Measurements from ENCODE around the gene GPRIN2.
"Not testable (repeated sequence)": the region's sequence is repeated elsewhere in the genome, so short reads cannot be mapped to it uniquely, and the experiment has no call there.

The GPRIN2 gene

DNA sequence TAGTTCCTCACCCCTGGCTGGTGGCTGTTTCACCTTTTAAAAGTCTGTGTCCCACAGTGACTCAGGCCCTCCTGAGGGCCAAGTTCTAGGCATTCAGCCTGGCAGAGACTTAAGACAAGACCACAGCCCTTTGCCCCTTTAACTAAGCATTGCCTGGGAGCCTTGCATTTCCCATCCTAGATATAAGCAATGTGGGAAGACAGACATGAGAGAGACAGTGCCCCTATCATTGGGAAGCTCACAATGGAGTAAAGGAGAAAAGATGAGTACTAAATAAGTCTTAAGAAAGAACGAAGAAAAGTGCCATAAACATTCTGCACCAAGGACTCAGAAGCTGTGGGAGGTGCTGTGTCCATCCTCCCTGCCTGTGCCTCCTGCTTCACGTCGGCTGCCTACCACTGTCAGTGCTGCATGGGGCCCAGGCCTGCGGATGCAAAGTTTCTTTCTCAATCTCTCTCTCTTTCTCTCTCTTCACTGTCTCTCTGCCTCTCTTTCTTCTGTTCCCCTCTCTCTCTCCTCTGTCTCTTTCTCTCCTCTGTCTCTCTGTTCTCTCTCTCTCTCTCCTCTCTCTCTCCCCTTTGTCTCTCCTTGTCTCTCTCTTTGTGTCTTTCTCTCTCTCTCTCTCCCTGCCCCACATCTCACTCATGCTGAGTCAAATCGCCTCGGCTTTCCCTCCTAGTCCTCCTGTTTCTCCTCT, 21.5 kb downstream of the GPRIN2 start:
- DNase-seq, result no peak

DNA sequence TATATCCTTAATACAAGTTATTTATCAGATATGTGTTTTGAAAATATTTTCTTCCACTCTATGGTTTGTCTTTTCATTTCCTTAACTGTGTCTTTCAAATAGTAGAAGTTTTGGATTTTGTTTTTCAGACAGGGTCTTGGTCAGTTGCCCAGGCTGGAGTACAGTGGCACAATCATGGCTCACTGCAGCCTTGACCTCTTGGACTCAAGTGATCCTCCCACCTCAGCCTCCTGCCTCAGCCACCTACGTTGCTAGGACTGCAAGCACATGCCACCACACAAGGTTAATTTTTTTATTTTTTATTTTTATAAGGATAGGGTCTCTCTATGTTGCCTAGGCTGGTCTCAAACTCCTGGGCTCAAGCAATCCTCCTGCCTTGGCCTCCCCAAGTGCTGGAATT, 24.2 kb downstream of the GPRIN2 start:
- not testable (repeated sequence) for DNase-seq

DNA sequence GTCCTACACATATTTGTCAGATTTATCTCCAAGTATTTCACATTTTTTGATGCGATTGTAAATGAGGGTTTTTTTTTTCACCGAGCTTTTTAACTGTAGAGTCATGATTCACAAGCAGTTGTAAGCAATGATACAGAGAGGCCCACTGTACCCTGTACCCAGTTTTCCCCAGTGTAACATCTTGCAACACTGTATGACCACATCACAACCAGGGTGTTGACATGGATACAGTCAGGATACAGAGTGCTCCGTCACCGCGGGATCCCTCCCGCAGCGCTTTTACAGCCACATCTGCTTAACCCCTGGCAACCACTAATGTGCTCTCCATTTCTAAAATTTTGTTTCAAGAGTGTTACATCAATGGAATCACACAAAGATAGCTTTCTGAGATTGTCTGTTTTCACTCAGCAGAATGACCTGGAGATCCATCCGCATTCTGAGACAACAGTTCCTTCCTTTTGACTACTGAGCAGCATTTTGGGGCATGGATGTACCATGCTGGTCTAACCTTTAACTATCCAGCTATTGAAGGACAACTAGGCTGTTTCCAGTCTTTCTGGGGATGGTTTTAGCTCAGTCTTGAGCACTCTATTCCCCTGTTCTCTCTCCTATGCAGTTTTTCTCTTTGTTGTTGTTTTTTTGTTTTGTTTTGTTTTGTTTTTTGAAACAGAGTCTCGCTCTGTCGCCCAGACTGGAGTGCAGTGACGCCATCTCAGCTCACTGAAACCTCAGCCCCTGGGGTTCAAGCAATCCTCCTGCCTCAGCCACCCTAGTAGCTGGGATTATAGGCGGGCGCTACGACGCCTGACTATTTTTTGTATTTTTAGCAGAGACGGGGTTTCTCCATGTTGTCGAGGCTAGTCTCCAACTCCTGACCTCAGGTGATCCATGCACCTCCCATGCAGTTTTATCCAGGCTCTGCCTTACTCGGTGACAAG, 25.9 kb downstream of the GPRIN2 start:
- no peak for DNase-seq

DNA sequence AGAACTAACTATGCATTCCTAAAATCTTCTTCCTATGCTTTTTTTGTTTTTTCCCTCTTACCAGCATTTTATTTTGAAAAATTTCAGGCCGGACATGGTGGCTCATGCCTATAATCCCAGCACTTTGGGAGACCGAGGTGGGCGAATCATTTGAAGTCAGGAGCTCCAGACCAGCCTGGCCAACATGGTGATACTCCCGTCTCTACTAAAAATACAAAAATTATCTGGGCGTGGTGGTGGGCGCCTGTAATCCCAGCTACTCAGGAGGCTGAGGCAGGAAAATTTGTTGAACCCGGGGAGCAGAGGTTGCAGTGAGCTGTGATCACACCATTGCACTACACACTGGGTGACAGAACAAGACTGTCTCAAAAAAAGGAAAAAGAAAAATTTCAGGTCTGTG, 26.7 kb downstream of the GPRIN2 start:
- not testable (repeated sequence) for DNase-seq

DNA sequence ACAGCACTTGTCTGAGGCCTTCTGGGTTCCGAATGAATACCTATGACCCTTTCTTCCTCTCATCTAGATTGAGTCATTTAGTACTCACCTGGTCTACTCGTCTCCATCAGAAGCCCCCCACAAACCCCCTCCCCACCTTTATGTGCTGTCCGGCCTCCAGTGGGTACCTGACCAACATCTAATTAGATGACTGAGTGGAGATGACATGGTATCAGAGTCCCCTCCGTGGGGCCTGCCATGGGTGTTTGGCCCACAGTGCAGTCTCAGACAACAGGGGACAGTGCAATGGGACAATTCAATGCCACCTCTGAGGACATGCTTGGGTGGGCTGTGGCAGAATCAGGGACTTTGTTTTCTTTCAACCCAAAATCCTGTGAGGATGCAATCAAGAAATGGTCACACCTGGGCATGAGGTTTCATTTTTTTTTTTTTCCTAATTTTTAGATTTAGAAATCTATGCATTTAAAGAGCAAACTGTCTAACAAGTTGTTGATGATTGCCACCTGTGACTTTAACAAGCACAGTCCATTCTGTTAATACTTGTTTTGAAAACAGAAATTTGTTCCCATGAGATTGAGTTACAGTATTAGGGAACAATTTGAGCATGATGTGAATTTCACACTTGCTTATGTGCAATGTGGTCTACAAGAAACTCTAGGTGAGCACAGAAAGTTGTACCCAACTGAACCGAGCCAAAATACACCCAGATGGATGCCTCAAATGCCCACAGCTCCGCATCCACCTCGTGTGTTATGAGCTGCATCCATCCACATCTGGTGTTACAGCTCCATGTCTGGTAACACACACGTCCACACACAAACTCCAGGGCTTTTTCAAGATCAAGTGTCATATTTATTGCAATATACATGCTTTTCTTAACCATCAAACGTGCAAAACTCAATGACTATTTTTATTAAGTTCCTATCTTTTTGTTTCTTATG, 27.5 kb downstream of the GPRIN2 start:
- no peak for DNase-seq

DNA sequence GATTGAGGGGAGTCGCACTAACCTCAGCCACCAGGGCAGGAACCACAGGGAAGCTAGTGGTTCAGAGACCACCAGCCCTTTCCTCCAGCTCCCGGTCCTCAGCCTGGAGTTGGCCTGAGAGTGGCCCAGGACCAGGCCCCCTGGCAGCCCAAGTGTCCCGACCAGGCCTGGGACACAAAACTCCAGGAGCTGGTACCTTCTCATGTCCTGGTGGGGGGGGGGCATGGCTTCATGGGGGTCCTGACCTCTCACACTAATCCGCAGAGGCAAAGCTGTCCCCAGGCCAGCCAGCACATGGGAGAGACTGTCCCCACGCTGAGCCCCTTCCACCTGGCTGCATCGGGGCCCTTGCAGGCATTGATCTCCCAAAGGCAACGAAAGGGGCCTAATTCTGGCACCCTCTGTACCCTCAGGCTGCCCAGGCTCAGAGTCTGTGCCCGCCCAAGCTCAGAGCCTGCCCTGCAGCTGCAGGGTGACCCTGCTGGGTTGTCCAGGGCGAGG, 28.2 kb downstream of the GPRIN2 start:
- no peak for DNase-seq

DNA sequence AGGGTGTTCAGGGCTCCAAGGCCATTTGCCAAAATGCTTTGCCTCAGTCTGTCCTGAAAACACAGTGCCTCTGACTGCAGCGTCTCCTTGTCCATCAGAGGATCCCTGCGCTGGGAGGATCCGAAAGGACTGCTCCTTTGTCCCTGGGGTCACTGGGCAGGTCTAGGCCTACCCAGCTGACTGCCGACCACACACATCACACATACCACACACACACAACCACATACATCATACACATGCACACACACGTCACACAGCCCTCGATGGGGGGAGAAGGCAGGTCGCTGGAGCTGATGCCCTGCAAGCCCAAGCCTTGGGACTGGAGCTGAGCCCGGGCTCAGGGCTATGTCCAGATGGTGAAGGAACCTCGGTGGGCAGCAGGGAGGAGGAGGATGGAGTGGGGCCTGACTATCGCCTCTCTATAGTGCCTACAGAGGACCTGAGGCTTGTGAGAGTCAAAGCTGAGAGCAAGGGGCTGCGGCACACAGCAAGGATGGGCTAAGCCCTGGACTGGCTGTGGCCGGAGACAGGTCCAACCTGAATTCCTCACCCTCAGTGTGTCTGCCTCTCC, 29.1 kb downstream of the GPRIN2 start:
- no peak for DNase-seq

DNA sequence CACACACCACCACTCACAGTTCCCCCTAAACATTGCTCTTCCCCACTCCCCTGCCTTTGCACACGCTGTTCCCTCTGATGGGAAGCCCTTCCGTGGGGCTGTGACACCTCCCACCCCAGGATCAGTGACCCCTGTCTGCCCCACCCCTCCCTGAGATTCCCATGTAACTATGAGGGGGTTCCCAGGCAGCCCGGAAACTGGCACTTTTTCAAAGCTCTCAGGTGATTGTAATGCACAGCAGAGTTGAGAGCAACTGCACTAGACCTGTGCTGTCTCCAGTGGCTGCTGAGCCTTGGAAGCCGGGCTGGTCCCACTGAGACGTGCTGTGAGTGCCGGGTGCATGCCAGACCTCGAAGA, 29.8 kb downstream of the GPRIN2 start:
- no peak for DNase-seq

DNA sequence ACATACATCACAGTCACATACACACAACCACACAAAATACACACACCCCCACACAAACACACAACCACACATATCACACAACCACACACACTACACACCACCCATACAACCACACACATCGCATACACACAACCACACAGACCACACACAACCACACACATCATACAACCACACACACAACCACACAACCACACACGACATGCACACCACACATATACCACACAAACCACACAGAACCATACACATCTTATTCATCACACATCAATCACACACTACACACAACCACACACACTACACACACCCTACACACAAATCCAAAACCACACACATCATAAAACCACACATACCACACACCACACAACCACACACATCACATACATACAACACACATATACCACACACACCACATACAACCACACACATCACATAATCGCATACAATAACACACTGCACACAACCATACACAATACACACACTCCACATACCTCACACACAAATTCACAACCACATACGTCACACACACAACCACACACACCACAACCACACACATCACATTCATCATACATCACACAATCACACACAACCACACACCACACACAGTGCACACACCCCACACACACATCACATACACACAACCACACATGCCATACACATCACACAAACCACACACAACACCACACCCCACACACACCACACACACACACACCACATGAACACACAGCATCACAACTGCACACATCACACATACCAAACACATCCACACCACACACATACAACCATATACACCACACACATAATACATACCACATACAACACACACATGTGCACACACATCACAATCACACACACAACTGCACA, 30.4 kb downstream of the GPRIN2 start:
- DNase-seq, result no peak

DNA sequence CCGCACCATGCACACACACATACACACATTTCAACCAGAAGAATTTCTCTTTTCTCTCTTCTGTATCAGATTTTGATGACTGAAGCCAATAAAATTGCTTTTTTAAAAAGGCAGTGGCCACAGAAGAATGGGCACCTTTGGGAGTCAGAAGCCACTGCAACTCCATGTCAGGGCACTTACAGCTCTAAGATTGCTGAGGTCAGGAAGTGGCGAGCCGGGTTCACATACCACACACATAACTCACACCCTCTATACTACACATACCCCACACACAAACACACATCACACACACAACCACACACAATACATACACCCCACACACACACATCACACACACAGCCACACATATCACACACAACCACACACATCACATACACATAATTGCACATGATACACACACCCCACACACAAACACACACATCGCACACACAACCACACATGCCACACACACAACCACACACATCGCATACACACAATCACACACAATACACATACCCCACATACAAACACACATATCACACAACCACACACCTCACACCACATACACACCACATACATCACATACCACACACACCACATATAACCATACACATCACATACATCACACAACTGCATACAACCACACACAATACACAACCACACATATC, 31.2 kb downstream of the GPRIN2 start:
- no peak for DNase-seq

DNA sequence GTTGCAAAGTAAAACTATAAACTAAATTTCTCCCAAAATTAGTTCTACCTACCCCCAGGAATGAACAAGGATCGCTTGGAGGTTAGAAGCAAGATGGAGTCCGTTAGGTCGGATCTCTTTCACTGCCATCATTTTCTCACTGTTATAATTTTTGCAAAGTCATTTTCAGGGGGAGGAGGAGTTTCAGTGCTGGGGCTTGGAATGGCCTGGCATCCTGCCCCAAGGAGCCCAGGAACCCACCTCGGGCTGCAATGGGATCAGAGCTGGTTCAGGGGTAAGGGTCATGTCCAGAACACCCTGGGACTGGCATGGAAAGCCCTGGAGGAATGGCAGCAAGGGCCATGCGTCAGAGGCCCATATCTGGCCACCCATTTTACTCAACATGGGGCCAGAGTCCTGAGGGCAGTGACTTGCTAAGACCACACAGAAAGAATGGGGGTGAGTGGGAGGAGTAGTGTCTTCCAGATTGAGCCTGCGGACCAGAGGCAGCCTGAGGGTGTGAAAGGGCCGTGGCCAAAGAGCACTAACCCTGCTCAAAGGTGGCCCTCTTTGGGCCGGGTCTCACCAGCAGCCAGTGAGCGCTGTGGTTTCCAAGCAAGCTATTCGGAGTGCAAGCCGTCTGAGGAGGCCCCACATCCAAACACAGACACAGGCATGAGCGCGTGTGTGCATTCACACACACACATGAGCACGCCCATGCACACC, 31.8 kb downstream of the GPRIN2 start:
- DNase-seq, result no peak

DNA sequence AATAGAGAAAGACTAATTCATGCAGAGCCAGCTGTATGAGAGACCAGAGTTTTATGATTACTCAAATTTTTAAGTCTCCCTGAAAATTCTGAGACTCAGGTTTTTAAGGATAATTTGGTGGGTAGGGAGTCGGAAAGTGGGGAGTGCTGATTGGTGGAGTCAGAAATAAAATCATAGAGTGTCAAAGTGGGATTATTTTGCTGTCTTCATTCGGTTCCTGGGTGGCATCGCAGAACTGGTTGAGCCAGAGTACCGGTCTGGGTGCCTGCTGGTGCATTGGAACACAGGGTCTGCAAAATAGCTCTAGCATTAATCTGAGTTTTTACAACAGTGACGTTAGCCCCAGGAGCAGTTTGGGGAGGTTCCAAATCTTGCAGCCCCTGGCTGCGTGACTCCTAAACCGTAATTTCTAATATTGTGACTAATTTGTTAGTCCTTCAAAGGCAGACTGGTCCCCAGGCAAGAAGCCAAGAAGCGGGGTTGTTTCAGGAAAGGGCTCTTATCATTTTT, 32.4 kb downstream of the GPRIN2 start:
- DNase-seq, result no peak

DNA sequence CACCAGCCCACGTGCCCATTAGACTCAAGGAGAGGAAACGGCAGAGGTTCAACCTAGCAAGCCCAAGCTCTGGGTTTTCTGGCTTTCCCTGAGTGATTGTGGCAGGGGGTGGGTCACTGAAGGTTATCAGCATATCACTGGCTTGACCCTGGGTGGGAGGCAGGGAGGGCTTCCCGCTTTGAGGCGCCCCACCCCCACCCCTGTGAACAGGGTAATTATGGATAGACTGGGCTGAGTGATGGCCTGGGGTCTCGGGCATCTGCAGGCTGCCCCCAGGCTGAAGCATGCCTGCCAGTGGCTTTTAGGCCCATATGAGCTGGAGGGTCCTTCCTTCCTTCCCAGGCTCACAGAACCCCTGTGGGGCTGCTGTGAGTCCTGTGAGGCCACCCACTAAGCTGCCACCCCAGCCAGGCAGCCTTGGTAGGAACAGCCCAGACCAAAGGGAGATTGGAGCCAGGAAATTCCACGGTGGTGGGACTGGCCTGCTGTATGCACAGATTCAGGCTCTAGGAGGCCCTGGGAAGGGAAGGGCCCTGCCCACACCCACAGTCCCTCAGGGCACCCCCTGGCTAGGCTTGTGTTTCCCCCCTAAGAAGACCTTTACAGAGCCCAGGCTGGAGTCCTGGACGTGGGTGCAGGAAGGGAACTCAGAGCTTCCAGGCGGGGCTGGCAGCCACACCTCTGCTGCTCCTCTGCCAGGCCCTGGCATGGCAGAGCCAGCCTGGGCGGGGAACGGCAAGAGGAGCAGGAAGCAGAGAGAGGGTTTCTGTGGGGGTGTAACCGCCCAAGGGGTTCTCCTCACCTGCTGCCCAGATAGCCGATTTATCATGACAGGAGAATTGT, 33.1 kb downstream of the GPRIN2 start:
- DNase-seq, result no peak

DNA sequence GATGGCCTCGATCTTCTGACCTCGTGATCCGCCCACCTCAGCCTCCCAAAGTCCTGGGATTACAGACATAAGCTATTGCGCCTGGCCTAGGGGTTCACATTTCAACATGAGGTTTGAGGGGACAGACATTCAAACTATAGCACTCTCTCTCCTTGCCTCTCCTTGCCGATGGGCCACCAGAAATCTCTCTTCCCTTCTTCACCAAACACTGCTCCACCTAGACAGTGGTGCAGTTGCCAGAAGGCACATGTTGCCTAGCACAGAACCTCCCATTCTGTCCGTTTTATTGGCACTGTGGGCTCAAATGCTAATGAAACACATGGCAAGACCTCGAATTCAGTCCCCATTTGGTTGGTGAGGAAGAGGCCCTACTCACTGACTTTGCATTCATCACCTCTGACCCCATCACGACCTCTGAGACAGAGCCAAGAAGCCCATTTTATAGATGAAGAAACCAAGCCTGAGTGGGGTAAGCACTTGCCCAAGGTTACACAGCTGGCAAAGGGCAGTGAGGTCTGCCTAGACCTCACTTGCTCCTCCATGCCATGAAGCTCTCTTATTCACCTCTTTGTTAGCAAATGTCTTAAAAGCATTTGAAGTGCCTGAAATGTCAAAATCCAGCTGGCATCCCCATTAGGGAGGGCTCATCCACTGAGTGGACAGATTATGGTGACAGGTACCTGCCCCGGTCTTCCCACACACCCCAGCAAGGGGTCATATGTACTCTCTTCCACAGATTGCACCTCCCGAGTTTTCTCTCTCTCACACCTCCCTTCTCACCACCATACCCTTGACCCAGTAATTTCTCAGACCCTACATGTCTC, 34.0 kb downstream of the GPRIN2 start:
- DNase-seq, result no peak

DNA sequence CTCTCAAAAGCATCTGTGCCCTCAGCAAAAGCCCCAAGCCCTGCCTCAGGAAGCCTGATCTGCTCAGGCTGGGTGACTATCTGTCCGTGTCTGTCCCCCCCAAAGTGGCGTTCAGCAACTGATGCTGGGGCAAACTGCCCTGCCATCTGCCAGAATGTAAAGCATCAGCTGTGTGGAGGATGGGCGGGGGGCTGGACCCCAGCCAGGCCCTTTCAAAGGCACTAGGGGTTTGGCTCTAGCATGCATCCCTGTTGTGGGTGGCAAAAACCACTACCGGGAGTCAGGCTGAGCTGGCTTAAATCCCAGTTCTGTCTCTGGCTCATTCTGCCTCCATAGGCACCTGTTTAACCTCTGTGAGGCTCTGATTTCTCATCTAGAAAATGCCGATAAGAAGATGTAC, 35.5 kb downstream of the GPRIN2 start:
- no peak for DNase-seq

DNA sequence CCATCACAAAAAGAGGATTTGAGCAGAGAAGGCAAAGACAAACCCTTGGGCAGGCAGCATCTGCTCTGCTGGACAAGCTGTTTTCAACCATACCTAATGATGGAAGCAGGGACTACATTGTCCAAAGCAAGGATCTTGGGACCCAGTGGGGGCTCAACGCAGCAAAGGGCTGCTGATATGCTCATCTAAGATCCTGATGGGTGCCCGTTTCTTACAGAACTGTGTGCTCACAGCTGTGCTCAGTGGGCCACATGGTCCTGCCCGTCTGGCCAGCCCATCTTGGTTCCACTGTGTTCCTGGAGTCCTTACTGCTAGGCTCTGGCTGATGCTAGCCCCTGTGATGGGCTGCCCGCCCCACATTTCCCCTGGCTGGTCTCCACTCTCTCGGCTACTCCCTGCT, 36.1 kb downstream of the GPRIN2 start:
- DNase-seq, result no peak

DNA sequence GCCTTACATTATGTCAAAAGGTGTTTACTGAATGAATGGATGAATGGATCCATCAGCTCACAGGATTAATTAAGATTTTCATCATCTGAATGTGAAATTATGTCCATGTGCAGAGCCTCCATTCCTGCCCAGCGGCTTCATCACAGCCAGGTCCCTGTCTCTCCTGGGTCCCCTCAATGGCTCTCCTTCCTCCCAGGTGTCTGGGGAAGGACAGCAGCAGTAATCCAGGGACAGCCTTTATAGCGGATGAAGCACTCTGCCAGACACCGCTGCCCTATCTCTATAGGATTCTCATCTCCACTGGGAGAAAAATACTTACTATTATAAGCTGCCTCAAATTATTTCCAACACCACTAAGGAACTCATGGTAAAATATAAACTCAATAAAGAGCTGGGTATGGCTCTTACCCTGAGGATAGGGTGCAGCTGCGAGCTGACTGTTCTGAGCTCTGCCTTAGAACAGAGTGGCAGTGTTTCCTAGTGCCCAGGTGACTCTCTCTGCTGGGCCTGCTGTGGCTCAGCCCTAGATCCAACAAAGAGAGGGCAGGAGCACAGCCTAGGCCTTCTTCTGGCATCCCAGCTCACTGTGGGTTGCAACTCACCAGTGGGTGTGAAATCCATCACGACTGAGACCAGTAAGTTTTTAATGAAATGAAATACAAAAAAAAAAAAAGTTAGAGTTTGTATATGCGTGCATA, 38.3 kb downstream of the GPRIN2 start:
- DNase-seq, result peak in 1 of 2 donors; percentile 16

DNA sequence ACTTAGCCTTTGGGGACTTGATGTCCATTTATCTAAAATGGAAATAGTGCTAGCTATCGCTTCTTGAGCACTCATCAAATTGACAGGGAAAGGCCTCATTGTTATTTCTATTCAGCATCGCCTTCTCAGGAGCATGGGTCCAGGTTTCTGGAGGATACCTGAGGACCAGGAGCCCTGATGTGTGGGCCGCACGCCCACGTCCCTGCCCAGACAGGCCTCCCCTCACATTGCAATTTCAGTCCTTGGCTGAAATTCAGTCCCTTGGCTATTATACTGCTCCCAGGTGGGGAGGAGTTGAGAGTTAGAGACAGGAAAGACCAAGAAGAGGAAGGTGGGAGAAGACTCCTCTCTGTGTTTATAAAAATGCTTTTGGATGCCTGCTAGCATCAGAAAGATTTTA, 38.9 kb downstream of the GPRIN2 start:
- no peak for DNase-seq

Data from stimulated activated CD4-positive, alpha-beta T cell treated with anti-CD3 and anti-CD28 coated beads, Interleukin-2, amount 100 ng/mL, for 24 hours (primary cell).